SU-DHL-6 (cell line): ENCODE results near the gene REG4.

Experiments used
- H2AFZ ChIP-seq: fragments of 200-600 bp; sonication (generic); 2 replicates; pipeline ENCODE4 v1.6.1; 2014; ENCODE audit warnings: low read depth, mild to moderate bottlenecking, moderate library complexity, mixed read lengths, antibody characterized with exemption, low read length; ENCODE audit not compliant: severe bottlenecking
- H3F3A ChIP-seq: fragments of 200-600 bp; shearing (Covaris generic); 2 replicates; pipeline ENCODE4 v1.6.0; 2016; ENCODE audit warnings: antibody characterized with exemption, mild to moderate bottlenecking; ENCODE audit not compliant: insufficient read depth
- H3K27ac ChIP-seq: fragments of 200-600 bp; sonication (generic); 2 replicates; pipeline ENCODE4 v1.5.1; 2016; ENCODE audit warnings: low read depth, mild to moderate bottlenecking, low read length, moderate library complexity, mixed read lengths
- H3K27me3 ChIP-seq: fragments of 200-600 bp; sonication (generic), shearing (Covaris generic); 2 replicates; pipeline ENCODE4 v1.6.0; 2014; ENCODE audit warnings: mild to moderate bottlenecking, low read length
- H3K36me3 ChIP-seq: fragments of 200-600 bp; sonication (generic); 2 replicates; pipeline ENCODE4 v1.6.1; 2014; ENCODE audit warnings: mild to moderate bottlenecking, low read length, mixed read lengths
- H3K4me2 ChIP-seq: fragments of 300-600, 200-600 bp; shearing (Covaris generic), sonication (generic); 2 replicates; pipeline ENCODE4 v1.6.0; 2014; ENCODE audit warnings: low read length, low read depth, mild to moderate bottlenecking; ENCODE audit not compliant: poor library complexity, severe bottlenecking
- H3K4me3 ChIP-seq: fragments of 200-600 bp; sonication (generic); 2 replicates; pipeline ENCODE4 v1.5.1; 2014; ENCODE audit warnings: antibody characterized with exemption, low read length, mild to moderate bottlenecking, mixed read lengths; ENCODE audit not compliant: insufficient read depth, poor library complexity, severe bottlenecking
- H3K79me2 ChIP-seq: fragments of 200-600 bp; sonication (generic); 2 replicates; pipeline ENCODE4 v1.6.1; 2014; ENCODE audit warnings: mild to moderate bottlenecking, low read length, moderate library complexity; ENCODE audit not compliant: insufficient read depth
- H3K9ac ChIP-seq: fragments of 200-600 bp; sonication (generic); 2 replicates; pipeline ENCODE4 v1.7.0; 2014; ENCODE audit warnings: mild to moderate bottlenecking, low read length
- H3K9me2 ChIP-seq: fragments of 200-600 bp; sonication (generic); replicated peaks from 2 replicates; pipeline ENCODE4 v1.6.1; 2014; ENCODE audit warnings: low read length; ENCODE audit not compliant: insufficient read depth
- H3K9me3 ChIP-seq: fragments of 200-600 bp; sonication (generic); 2 replicates; pipeline ENCODE4 v1.6.1; 2014; ENCODE audit warnings: low read length, mixed read lengths; ENCODE audit not compliant: insufficient read depth
- H4K20me1 ChIP-seq: fragments of 200-600 bp; sonication (generic); 2 replicates; pipeline ENCODE4 v1.6.1; 2014; ENCODE audit warnings: low read depth, mild to moderate bottlenecking, antibody characterized with exemption, low read length, moderate library complexity, mixed read lengths
- EZH2phosphoT487 ChIP-seq: fragments of 200-600 bp; sonication (generic), shearing (Covaris generic); conservative IDR thresholded peaks from 2 replicates; pipeline ENCODE4 v1.6.1; 2018; ENCODE audit warnings: mild to moderate bottlenecking, antibody characterized with exemption, low read length, moderate library complexity, mixed read lengths
- TF ChIP-seq, protein P1 (sequence below): fragments of 200-600 bp; sonication (generic); IDR thresholded peaks from one replicate; pipeline ENCODE4 v1.5.1; 2017; ENCODE audit warnings: antibody characterized with exemption, mild to moderate bottlenecking, low read length, moderate library complexity; ENCODE audit not compliant: insufficient read depth, poor library complexity, severe bottlenecking

Gene REG4

DNA sequence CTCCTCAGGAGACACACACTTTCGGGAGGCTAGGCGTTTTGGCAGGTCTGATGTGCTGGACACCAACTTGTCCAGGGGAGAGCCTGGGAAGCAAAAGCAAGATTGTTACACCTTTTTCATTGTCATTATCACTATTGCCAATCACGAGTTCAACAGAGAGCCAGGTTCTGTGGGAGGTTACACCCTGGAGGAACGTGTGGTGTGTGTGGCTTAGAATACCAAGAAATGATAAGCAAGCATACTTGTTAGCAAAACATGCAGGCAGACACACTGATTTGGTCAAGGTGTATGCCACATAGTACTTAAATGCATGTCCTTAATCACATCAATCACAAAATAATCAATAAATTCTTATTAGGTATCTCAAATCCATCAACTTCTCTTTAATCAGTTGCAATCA, 58.7 kb downstream of the REG4 start:
- Histone ChIP-seq H3K36me3 (no peaks in the 10 kb centered on the region), H3K79me2 (no peaks in the 10 kb centered on the region), H3K27me3 (no peaks in the 10 kb centered on the region), H3K4me2 (no peak overlapping the region), H4K20me1 (no peaks in the 10 kb centered on the region), H3K4me3 (no peak overlapping the region), H3K9me2 (no peaks in the 10 kb centered on the region), H3K9me3 (no peaks in the 10 kb centered on the region), H3F3A (no peaks in the 10 kb centered on the region), H3K9ac (no peak overlapping the region), H3K27ac (no peak overlapping the region), H2AFZ (no peak overlapping the region)
- no peak for TF ChIP-seq EZH2phosphoT487
- TF ChIP-seq, protein P1, sequence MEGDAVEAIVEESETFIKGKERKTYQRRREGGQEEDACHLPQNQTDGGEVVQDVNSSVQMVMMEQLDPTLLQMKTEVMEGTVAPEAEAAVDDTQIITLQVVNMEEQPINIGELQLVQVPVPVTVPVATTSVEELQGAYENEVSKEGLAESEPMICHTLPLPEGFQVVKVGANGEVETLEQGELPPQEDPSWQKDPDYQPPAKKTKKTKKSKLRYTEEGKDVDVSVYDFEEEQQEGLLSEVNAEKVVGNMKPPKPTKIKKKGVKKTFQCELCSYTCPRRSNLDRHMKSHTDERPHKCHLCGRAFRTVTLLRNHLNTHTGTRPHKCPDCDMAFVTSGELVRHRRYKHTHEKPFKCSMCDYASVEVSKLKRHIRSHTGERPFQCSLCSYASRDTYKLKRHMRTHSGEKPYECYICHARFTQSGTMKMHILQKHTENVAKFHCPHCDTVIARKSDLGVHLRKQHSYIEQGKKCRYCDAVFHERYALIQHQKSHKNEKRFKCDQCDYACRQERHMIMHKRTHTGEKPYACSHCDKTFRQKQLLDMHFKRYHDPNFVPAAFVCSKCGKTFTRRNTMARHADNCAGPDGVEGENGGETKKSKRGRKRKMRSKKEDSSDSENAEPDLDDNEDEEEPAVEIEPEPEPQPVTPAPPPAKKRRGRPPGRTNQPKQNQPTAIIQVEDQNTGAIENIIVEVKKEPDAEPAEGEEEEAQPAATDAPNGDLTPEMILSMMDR: no peak

DNA sequence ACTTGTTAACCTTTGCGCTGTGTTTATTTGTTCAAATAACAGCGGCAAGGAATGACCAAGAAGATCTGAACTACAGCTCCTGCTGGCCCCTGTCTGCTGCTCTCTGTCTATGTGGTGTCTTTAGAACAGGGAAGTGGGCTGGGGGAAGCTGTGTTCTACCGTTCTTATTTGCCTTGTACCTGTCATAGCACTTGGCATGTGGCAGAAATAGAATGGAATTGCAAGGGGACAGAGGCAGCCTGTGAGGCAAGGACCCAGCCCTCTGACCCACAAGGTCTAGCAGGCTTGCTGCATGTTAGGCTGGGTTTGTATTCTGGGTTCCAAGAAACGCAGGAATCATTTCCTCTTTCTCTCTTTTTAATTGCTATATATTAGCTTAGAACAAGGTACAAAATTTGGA, 63.2 kb downstream of the REG4 start:
- H3K36me3 ChIP-seq: no peaks in the 10 kb centered on the region
- H3K79me2 ChIP-seq: no peaks in the 10 kb centered on the region
- H2AFZ ChIP-seq: no peak overlapping the region
- no peak overlapping the region for H3K27ac ChIP-seq
- H3F3A ChIP-seq: 0 out of 2 replicates have a peak, but pooled peaks cover 8% of the 10 kb centered on the region
- H4K20me1 ChIP-seq: no peaks in the 10 kb centered on the region
- H3K9me2 ChIP-seq: no peaks in the 10 kb centered on the region
- TF ChIP-seq EZH2phosphoT487: no peak
- TF ChIP-seq, protein P1: no peak
- no peaks in the 10 kb centered on the region for H3K9me3 ChIP-seq
- no peaks in the 10 kb centered on the region for H3K27me3 ChIP-seq
- H3K9ac ChIP-seq: no peak overlapping the region
- no peak overlapping the region for H3K4me3 ChIP-seq
- H3K4me2 ChIP-seq: no peak overlapping the region

DNA sequence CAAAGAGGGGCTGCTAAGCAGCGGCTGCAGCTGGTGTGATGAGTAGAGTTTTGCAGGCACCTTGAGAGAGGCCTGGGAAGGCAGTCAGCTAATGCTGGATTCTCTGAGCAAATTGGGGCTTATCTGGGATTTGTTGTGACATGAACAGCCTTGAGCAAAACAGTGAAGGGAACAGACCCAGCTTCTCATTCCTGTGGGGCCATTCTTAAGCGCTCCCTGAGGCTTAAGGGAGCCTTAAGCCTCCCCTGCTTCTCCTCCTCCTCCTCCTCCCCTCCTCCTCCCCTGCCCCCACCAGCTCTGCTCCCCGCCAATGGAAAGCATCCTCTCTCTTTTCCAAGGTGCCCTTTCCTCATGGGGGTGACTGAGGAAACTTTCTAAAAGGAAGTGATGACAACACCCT, 63.8 kb downstream of the REG4 start:
- H3F3A ChIP-seq: 0 out of 2 replicates have a peak, but pooled peaks cover 8% of the 10 kb centered on the region
- H3K9me3 ChIP-seq: no peaks in the 10 kb centered on the region
- H3K4me3 ChIP-seq: no peak overlapping the region
- TF ChIP-seq, protein P1: no peak
- no peak overlapping the region for H3K27ac ChIP-seq
- no peak overlapping the region for H2AFZ ChIP-seq
- no peaks in the 10 kb centered on the region for H3K79me2 ChIP-seq
- H3K4me2 ChIP-seq: no peak overlapping the region
- H3K9me2 ChIP-seq: no peaks in the 10 kb centered on the region
- H3K9ac ChIP-seq: no peak overlapping the region
- H3K27me3 ChIP-seq: no peaks in the 10 kb centered on the region
- H3K36me3 ChIP-seq: no peaks in the 10 kb centered on the region
- H4K20me1 ChIP-seq: no peaks in the 10 kb centered on the region

DNA sequence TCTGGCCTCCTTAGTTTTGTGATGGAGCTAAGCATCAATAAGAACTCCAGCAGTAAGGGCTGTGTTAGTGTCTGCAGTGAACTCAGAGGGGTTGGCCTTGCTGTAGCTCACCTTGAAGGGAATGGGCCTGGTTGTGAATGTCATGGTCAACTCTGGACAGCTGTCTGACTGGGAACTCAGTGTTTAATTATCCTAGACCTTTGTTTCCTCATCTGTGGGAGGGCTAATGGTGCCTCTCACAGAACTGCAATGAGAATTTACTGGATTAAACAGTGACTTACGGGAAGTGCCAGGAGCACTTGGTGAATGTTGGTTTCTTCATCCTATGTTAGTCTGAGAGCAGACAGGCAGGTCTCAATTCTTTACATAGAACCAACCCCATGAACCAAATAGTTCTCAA, 66.2 kb downstream of the REG4 start:
- Histone ChIP-seq H3K9me3 (no peaks in the 10 kb centered on the region), H3K9me2 (no peaks in the 10 kb centered on the region), H3K27me3 (no peaks in the 10 kb centered on the region), H2AFZ (no peak overlapping the region), H3K36me3 (no peaks in the 10 kb centered on the region), H3F3A (0 out of 2 replicates have a peak, but pooled peaks cover 8% of the 10 kb centered on the region), H4K20me1 (no peaks in the 10 kb centered on the region), H3K4me2 (no peak overlapping the region), H3K27ac (no peak overlapping the region), H3K9ac (no peak overlapping the region), H3K4me3 (no peak overlapping the region), H3K79me2 (no peaks in the 10 kb centered on the region)
- no peak for TF ChIP-seq EZH2phosphoT487
- TF ChIP-seq, protein P1: no peak
